DND-41 (cell line): ENCODE measurements around the gene C3orf18.
A peak's percentile ranks its signal among the peaks of the same experiment; 100 is the strongest.

Experiments
- ATAC-seq: fragments of 200-7000 bp; cut with Tn5 transposase; 3 replicates; pipeline ENCODE4 v1.9.1; 2021; ENCODE audit warnings: low read depth; ENCODE audit not compliant: insufficient read depth
- DNase-seq: peaks from one replicate; pipeline ENCODE4 v3.0.0-alpha.2; 2020
- H2AFZ ChIP-seq: 2 replicates; pipeline ENCODE4 v1.6.0; 2012; ENCODE audit warnings: low read depth, low read length
- H3K27ac ChIP-seq: 2 replicates; pipeline ENCODE4 v1.5.1; 2012; ENCODE audit warnings: low read length, inconsistent platforms
- H3K27me3 ChIP-seq: fragments of 200-600 bp; sonication (generic); 2 replicates; pipeline ENCODE4 v1.6.0; 2012; ENCODE audit warnings: low read length, mild to moderate bottlenecking, inconsistent platforms; ENCODE audit not compliant: insufficient read depth, poor library complexity
- H3K36me3 ChIP-seq: 2 replicates; pipeline ENCODE4 v1.5.1; 2012; ENCODE audit warnings: low read length, inconsistent platforms; ENCODE audit not compliant: insufficient read depth
- H3K4me1 ChIP-seq: 2 replicates; pipeline ENCODE4 v1.5.1; 2012; ENCODE audit warnings: mild to moderate bottlenecking, low read length; ENCODE audit not compliant: insufficient read depth
- H3K4me2 ChIP-seq: 2 replicates; pipeline ENCODE4 v1.6.0; 2012; ENCODE audit warnings: mild to moderate bottlenecking, moderate library complexity, low read length, inconsistent platforms; ENCODE audit not compliant: insufficient read depth
- H3K4me3 ChIP-seq, 2 experiments: fragments of 200-600 bp in 1 of 2; shearing (Covaris generic) in 1 of 2; 2 replicates each; pipeline ENCODE4 v1.5.1; 2012 to 2016; ENCODE audit warnings: inconsistent platforms in 2 of 2, low read length in 2 of 2, mild to moderate bottlenecking in 2 of 2, low read depth in 1 of 2, moderate library complexity in 1 of 2
- H3K79me2 ChIP-seq: 2 replicates; pipeline ENCODE4 v1.6.0; 2012; ENCODE audit warnings: low read length, inconsistent platforms; ENCODE audit not compliant: insufficient read depth
- H3K9ac ChIP-seq: 2 replicates; pipeline ENCODE4 v1.6.0; 2012; ENCODE audit warnings: low read depth, mild to moderate bottlenecking, inconsistent platforms, low read length, moderate library complexity
- H3K9me3 ChIP-seq: 2 replicates; pipeline ENCODE4 v1.5.1; 2012; ENCODE audit warnings: low read length, moderate library complexity, mild to moderate bottlenecking, inconsistent platforms; ENCODE audit not compliant: insufficient read depth, severe bottlenecking
- H4K20me1 ChIP-seq: 2 replicates; pipeline ENCODE4 v1.6.0; 2012; ENCODE audit warnings: low read length; ENCODE audit not compliant: insufficient read depth
- CTCF ChIP-seq: IDR thresholded peaks from 2 replicates; pipeline ENCODE4 v1.5.1; 2012; ENCODE audit warnings: borderline replicate concordance, low read length, moderate library complexity, mild to moderate bottlenecking; ENCODE audit not compliant: poor library complexity, severe bottlenecking; ENCODE audit errors: extremely low read depth
- EZH2 ChIP-seq: IDR thresholded peaks from 3 replicates; pipeline ENCODE4 v1.6.1; 2012; ENCODE audit warnings: borderline replicate concordance, low read depth, mild to moderate bottlenecking, moderate library complexity, low read length, inconsistent platforms; ENCODE audit not compliant: severe bottlenecking

Gene C3orf18

DNA sequence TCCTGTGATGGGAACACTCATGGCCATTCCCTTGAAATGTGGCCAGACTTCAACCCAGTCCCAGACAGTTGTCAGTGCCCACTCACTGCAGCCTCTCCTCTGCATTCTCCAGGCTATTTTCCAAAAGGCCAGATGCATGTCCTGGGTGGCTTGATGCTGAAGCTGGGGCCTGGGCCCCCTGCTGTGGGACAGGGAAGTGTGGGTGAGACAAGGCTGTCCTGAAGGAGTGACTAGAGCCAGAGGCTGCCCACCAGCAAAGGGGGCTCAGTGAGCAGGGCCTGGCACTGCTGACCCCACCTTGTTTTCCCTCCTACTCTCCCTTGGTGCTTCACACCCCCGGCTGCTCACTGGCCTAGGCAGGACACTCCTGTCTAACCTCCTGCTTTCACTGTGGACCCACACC lies 32.2 kb upstream of the C3orf18 start:
- no peak for ATAC-seq
- no peak for DNase-seq
- H3K9me3 ChIP-seq = no peaks in the 10 kb centered on the region
- peak overlapping the region; percentile 85 for H3K4me2 ChIP-seq
- H3K27me3 ChIP-seq = no peaks in the 10 kb centered on the region
- H3K27ac ChIP-seq = peak overlapping the region; percentile 99
- peaks cover 91% of the 10 kb centered on the region for H3K4me1 ChIP-seq
- no peak overlapping the region; a peak in 1 of 4 replicates for H3K4me3 ChIP-seq
- H2AFZ ChIP-seq = no peak overlapping the region
- TF ChIP-seq EZH2 = no peak
- no peak for TF ChIP-seq CTCF
- H3K36me3 ChIP-seq = peaks cover 17% of the 10 kb centered on the region
- H3K9ac ChIP-seq = peak overlapping the region; percentile 91
- peaks cover 72% of the 10 kb centered on the region for H3K79me2 ChIP-seq
- H4K20me1 ChIP-seq = no peaks in the 10 kb centered on the region

- no peak overlapping the region for H2AFZ ChIP-seq
- no peak overlapping the region for H3K4me3 ChIP-seq
- H3K27ac ChIP-seq = peak overlapping the region; percentile 99
- TF ChIP-seq EZH2 (no peak), CTCF (no peak)
- peaks cover 91% of the 10 kb centered on the region for H3K4me1 ChIP-seq
- H3K79me2 ChIP-seq = peaks cover 67% of the 10 kb centered on the region
- H4K20me1 ChIP-seq = no peaks in the 10 kb centered on the region
- peaks cover 12% of the 10 kb centered on the region for H3K36me3 ChIP-seq
- DNase-seq = no peak
- H3K9me3 ChIP-seq = no peaks in the 10 kb centered on the region
- no peaks in the 10 kb centered on the region for H3K27me3 ChIP-seq
- no peak for ATAC-seq
- no peak overlapping the region for H3K4me2 ChIP-seq
- H3K9ac ChIP-seq = peak overlapping the region; percentile 91
These were observed 31.7 kb upstream of the C3orf18 start for GRCh38 chr3:50599115-50599715.

DNA sequence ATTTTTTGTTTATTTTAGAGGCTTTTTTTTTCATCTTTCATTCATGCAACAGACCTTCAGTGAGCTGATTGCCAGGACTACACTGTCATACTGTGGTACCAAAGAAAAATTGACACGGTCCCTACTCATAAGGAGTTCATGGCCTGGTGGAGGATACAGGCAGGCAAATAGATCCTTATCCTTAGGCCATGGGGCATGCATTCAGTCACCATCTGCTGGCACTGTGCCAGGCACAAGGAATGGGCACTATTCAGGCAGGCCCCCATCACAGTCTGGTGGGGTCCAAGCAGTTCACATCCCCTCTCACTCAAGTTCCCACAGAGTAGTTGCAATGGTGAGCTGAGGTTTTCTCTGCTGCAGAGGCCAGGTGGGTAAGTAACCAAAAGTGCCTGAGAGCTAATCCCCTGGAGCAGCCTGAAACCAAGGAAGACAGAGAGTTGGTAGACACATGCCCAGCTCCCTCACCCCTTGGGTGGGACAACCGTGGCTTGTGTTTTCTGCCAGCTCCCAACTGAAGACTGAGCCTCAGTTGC lies 26.8 kb upstream of the C3orf18 start:
- no peaks in the 10 kb centered on the region for H3K27me3 ChIP-seq
- peaks cover 91% of the 10 kb centered on the region for H3K4me1 ChIP-seq
- TF ChIP-seq EZH2 (no peak), CTCF (no peak)
- DNase-seq = peak; percentile 76
- H3K4me2 ChIP-seq = peak overlapping the region; percentile 10; the same call in 1 of the 2 replicates
- peaks cover 65% of the 10 kb centered on the region for H3K79me2 ChIP-seq
- no peaks in the 10 kb centered on the region for H3K9me3 ChIP-seq
- H3K4me3 ChIP-seq = no peak overlapping the region; a peak in 1 of 4 replicates
- peak overlapping the region; percentile 94 for H3K27ac ChIP-seq
- H4K20me1 ChIP-seq = no peaks in the 10 kb centered on the region
- peak overlapping the region; percentile 53 for H3K9ac ChIP-seq
- H3K36me3 ChIP-seq = no peaks in the 10 kb centered on the region
- H2AFZ ChIP-seq = no peak overlapping the region
- peak; percentile 25 for ATAC-seq
